Ectodermal cell (in vitro differentiated cells): ENCODE data around the gene B3GNT3.

ENCODE experiments used
- H3K27ac ChIP-seq: 2 replicates; pipeline ENCODE4 v1.7.0; 2013; ENCODE audit warnings: mild to moderate bottlenecking, low read depth, low read length; ENCODE audit not compliant: insufficient read depth, poor library complexity, severe bottlenecking
- H3K27me3 ChIP-seq: 2 replicates; pipeline ENCODE4 v1.7.0; 2013; ENCODE audit warnings: mild to moderate bottlenecking, low read length; ENCODE audit not compliant: insufficient read depth, control insufficient read depth, poor library complexity, severe bottlenecking
- H3K36me3 ChIP-seq: one replicate; pipeline ENCODE4 v1.7.0; 2013; ENCODE audit warnings: low read length; ENCODE audit not compliant: control insufficient read depth, insufficient read depth
- H3K4me1 ChIP-seq: one replicate; pipeline ENCODE4 v1.7.0; 2013; ENCODE audit warnings: low read length; ENCODE audit not compliant: control insufficient read depth, insufficient read depth
- H3K4me3 ChIP-seq: 2 replicates; pipeline ENCODE4 v1.7.0; 2013; ENCODE audit warnings: low read depth, low read length, control low read depth; ENCODE audit not compliant: insufficient read depth
- H3K9me3 ChIP-seq: 2 replicates; pipeline ENCODE4 v1.7.0; 2013; ENCODE audit warnings: mild to moderate bottlenecking, low read length, moderate library complexity; ENCODE audit not compliant: control insufficient read depth
- WGBS, 2 experiments: methylation state at CpG; one replicate each; pipeline ENCODE4 v1.1.7; 2013; ENCODE audit warnings: missing lambda C conversion rate in 2 of 2; 5-methylcytosine and 5-hydroxymethylcytosine counted together

The B3GNT3 gene

DNA sequence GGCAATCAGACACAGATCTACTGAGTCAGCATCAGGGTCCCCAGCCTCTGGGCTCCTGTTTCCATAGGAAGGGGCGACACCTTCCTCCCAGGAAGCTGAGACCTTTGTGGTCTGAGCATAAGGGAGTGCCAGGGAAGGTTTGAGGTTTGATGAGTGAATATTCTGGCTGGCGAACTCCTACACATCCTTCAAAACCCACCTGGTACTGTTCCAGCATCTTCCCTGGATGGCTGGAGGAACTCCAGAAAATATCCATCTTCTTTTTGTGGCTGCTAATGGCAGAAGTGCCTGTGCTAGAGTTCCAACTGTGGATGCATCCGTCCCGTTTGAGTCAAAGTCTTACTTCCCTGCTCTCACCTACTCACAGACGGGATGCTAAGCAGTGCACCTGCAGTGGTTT, 17.2 kb downstream of the B3GNT3 start:
- Histone ChIP-seq H3K27me3 (no peaks in the 10 kb centered on the region), H3K4me1 (no peaks in the 10 kb centered on the region), H3K4me3 (no peak overlapping the region), H3K9me3 (no peaks in the 10 kb centered on the region), H3K27ac (no peak overlapping the region), H3K36me3 (no peaks in the 10 kb centered on the region)
- WGBS, 2 experiments: 81% methylated on average over 5 of the region's 5 CpGs

DNA sequence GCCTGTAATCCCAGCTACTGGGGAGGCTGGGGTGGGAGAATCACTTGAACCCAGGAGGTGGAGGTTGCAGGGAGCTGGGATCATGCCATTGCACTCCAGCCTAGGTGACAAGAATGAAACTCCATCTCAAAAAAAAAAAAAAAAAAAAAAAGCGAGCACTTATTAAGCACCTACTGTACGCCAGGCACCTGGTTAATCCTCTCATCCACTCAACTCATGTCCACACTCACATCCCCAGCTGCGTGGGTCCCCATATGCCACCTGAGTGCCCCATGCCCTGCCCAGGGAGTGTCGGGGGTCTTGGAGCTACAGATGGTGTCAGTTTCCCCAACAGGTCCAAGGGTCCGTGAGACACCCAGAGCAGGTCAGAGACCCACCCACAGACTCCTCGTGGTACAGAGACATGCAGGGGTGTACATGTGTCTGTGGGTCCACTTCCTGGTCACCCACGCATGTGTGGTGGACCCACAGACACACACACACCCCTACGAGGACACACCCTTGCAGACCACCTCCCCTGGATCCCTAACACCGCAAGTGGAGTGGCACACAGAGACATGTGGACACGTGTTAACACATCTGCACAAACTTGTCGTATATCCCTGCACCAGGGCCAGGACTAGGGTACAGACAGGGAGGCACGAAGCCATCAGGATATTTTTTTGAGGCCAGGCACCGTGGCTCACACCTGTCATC, 22.9 kb downstream of the B3GNT3 start:
- Histone ChIP-seq H3K27ac (no peak overlapping the region), H3K9me3 (no peaks in the 10 kb centered on the region), H3K27me3 (no peaks in the 10 kb centered on the region), H3K36me3 (no peaks in the 10 kb centered on the region), H3K4me1 (no peaks in the 10 kb centered on the region), H3K4me3 (no peak overlapping the region)
- whole genome bisulfite sequencing, 2 experiments: 84 to 86% methylated on average over 13 of the region's 13 CpGs

DNA sequence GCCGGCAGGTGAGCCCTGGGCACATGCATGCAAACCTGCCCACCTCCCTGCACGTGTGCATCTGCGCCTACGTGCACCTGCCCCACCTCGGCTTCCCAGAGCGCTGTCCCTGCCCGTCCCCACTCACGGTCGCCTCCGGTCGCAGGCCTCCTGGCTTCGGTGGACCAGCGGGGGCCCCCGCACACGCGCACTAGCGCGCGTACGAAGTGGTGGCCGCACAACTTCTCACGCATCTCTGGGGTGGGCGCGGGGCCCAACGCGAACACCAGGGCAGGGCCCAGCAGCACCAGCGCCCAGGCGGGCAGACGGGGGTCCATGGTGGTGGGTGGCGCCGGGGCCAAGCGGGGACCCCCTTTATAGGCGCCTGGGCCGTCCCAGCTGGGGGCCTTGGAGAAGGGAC, 26.3 kb downstream of the B3GNT3 start, which contains the start of gene INSL3:
Gene INSL3 (minus strand): TSS at position 330 of the 400 bp plus-strand sequence. CDS start 13 bp downstream, at position 317.
- Histone ChIP-seq H3K27ac (no peak within 1 kb of the TSS), H3K4me1 (no peaks in the 10 kb centered on the region), H3K36me3 (no peaks in the 10 kb centered on the region), H3K9me3 (no peaks in the 10 kb centered on the region), H3K27me3 (no peaks in the 10 kb centered on the region), H3K4me3 (no peak within 1 kb of the TSS)
- 94 to 95% methylated on average over 34 of the region's 34 CpGs for WGBS, 2 experiments

DNA sequence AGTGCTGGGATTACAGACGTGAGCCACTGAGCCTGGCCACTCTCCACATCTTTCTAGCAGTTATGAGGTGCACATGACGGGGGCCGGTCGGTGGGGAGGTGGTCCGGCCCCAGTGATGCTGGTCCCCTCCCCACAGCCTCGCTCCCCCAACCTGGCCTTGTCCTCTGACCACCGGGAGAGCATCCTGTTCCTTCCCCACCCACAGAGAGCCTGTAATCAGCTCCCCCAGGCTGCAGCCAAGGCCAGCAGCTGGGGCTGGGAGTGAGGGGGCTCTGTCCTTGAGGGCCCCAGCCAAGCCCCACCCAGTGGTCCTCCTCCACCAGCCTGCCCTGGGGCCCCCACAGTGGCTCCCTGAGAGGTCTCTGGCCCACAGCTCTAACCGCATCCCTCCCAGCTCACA, 29.4 kb downstream of the B3GNT3 start:
- Histone ChIP-seq H3K27me3 (no peaks in the 10 kb centered on the region), H3K27ac (no peak overlapping the region), H3K4me1 (no peaks in the 10 kb centered on the region), H3K4me3 (no peak overlapping the region), H3K36me3 (no peaks in the 10 kb centered on the region), H3K9me3 (no peaks in the 10 kb centered on the region)
- WGBS, 2 experiments: 74 to 75% methylated on average over 8 of the region's 8 CpGs

DNA sequence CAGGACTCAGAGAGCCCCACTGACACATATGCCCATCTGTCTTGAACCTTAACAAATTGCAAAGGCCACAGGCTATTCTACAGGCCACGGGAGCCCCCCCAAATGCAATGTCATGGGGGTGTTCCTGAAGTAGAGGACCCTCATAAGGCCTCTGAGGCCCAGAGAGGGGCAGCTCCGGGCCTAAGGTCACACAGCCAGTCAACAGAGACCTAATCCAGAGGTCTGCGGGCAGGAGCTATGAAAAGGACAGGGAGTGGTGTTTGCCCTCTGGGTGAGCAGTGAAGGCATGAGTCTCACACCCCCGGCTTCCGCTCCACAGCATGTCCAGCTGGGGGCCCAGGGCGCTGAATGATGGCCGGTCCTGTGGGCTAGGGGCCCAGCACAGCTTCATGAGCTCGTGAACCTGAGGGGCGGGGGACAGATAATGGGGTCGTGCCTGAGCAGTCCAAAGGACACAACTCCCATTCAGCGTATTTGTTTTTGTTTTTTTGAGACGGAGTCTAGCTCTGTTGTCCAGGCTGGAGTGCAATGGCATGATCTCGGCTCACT, 31.6 kb downstream of the B3GNT3 start:
- H3K27ac ChIP-seq: no peak overlapping the region
- H3K4me3 ChIP-seq: no peak overlapping the region
- H3K27me3 ChIP-seq: peaks cover 6% of the 10 kb centered on the region
- WGBS, 2 experiments: 91 to 92% methylated on average over 13 of the region's 13 CpGs
- peaks cover 6% of the 10 kb centered on the region for H3K4me1 ChIP-seq
- H3K36me3 ChIP-seq: no peaks in the 10 kb centered on the region
- no peaks in the 10 kb centered on the region for H3K9me3 ChIP-seq

DNA sequence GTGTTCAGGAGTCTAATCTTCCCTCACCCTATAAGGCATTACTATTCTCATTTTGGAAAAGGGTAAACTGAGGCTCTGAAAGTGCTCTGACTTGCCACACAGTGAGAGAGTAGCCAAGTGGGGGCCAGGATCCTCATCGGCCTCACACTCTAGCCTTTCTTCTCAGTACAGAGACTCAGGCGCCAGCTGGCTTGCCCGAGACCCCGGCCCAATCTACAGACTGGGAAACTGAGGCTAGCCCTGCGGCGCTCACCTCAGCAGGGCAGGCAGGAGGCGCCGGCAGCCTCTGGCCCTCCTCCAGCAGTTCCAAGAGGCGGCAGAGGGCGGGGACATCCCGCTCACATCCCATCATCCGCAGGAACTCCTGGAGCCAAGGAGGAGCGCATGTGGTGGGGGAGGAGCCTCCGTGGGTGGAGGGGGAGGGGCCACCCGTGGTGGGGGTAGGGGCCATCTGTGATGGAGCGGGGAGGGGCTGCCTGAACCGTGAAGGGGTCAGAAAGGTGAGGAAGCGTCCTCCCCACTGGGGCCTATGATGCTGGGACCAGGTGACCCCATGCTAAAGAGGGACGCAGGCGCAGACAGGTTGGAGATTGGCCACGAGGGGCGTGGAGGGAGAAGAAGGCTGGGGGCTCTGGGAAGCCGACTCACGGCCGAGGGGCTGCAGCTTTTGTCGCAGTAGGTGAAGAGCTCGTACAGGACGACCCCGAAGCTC, 35.1 kb downstream of the B3GNT3 start:
- Histone ChIP-seq H3K27ac (peak overlapping the region; percentile 76), H3K36me3 (no peaks in the 10 kb centered on the region), H3K4me1 (peaks cover 11% of the 10 kb centered on the region), H3K27me3 (peaks cover 12% of the 10 kb centered on the region), H3K4me3 (peak overlapping the region; percentile 39), H3K9me3 (no peaks in the 10 kb centered on the region)
- 5% methylated on average over 29 of the region's 29 CpGs for WGBS, 2 experiments

DNA sequence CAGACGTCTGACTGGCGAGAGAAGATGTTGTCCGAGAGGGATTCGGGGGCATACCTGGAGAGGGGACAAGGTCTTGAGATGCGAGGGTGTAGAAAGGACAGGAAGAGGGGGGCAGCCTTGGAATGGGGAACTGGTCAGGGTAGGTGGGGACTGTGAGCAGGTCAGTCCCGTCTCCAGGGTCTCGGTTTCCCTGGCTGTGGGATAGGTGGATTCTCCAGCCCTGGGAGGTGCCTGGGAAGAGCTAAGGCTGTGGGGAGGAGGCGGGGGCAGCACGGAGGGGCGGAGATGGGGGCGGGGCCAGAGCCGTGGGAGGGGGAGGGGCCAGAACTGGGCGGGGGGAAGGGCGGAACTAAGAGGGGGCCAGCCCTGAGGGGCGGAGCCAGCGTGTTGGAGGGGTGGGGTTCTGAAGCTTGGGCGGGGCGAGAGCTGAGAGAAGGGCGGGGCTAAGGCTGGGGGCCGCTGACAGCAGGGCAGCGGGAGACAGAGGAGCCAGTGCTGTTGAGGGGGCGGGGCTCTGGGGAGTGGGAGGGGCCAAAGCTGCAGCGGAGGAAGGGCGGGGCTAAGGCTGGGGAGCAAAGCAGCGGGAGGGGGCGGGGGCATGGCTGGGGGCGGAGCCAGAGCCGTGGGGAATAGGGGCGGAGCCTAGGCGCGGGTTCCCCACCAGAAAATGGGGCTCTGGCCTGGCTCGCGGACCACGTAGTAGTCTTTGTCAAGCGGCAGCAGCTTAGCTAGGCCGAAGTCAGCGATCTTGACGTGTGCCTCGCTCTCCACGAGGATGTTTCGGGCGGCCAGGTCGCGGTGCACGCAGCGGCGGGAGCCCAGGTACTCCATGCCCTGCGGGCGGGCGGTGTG, 35.9 kb downstream of the B3GNT3 start:
- H3K27ac ChIP-seq: peak overlapping the region; percentile 76
- H3K4me3 ChIP-seq: peak overlapping the region; percentile 39

DNA sequence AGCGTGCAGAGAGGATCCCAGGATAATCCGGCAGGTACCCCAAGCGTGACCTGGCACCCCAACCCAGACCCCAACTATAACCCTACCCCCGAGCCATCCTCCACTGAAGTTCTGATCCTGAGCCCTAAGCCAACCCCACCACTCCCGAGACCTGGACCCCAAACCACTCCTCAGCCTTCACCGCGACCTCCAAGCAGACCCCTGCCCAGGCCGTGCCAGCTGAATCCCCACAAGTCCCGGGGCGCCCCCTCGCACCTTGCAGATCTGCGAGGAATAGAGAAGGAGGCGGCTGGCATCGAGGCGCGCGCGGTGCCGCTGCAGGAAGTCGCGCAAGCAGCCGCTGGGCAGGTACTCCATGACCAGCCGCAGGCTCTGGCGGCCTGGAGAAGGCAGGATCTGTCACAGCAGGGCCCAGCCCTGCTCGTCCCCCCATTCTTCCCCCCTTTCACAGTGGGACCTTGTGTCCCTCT, 36.5 kb downstream of the B3GNT3 start:
- Histone ChIP-seq H3K27me3 (peaks cover 12% of the 10 kb centered on the region), H3K27ac (no peak overlapping the region), H3K4me3 (peak overlapping the region; percentile 29), H3K9me3 (no peaks in the 10 kb centered on the region), H3K36me3 (no peaks in the 10 kb centered on the region), H3K4me1 (peaks cover 14% of the 10 kb centered on the region)
- 63 to 66% methylated on average over 25 of the region's 25 CpGs for WGBS, 2 experiments

More for the DNA sequence above, 35.9 kb downstream of the B3GNT3 start:
- Histone ChIP-seq H3K36me3 (no peaks in the 10 kb centered on the region), H3K9me3 (no peaks in the 10 kb centered on the region), H3K4me1 (peaks cover 14% of the 10 kb centered on the region), H3K27me3 (peaks cover 12% of the 10 kb centered on the region)
- WGBS, 2 experiments: 16 to 20% methylated on average over 50 of the region's 50 CpGs

DNA sequence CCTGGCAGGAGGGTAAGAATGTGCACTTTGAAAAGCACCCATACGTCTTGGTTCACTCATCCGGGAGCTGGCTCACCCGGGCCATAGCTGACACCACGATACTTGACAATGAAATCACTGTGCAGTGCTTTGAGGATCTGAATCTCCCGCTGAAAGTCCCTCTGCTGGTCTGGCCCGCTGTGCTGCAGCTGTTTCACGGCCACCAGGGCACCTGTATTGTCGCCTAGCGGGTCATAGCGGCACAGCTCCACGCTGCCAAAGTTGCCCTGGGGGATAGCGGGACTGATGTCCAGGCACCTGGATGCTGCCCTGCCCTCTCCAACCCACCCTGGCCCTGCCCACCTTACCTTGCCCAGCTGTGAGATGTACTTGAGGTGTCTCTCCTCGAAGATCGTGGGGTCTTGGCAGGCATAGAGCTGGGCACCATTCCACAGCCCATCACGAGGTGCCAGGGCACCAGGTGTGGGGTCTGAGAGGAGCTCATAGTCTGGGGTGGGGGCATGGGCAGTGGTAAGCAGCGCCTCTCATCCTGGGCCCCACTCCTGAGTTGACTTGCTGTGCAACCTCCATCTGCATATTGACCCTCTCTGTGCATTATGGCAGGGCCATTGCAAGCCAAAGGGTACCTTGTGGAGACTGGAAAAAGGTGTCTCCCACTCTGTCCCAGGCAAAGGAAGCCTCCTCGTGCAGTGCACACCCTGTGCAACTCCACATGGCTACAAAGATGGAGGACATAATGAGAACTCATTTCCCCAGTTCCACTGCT, 37.7 kb downstream of the B3GNT3 start:
- no peaks in the 10 kb centered on the region for H3K9me3 ChIP-seq
- no peak overlapping the region for H3K27ac ChIP-seq
- H3K27me3 ChIP-seq: peaks cover 12% of the 10 kb centered on the region
- WGBS, 2 experiments: 92 to 93% methylated on average over 17 of the region's 17 CpGs
- no peak overlapping the region for H3K4me3 ChIP-seq
- no peaks in the 10 kb centered on the region for H3K36me3 ChIP-seq
- H3K4me1 ChIP-seq: peaks cover 14% of the 10 kb centered on the region
